Measurements from ENCODE around the gene ATAD3A.
A peak's percentile ranks its signal among the peaks of the same experiment; 100 is the strongest.
"Not testable (repeated sequence)": the region's sequence is repeated elsewhere in the genome, so short reads cannot be mapped to it uniquely, and the experiment has no call there.

ATAD3A gene

GRCh38 chr1:1489231-1489630 lies 22.7 kb upstream of the ATAD3A start:
- no peak for DNase-seq (ENCODE audit: extremely low read depth, low read depth)
- TF ChIP-seq CTCF (IDR thresholded peaks at IDR 0.05; ENCODE audit: low read depth, low read length): no peak

- TF ChIP-seq CTCF (IDR thresholded peaks at IDR 0.05; ENCODE audit: low read depth, low read length): no peak
- DNase-seq (ENCODE audit: extremely low read depth, low read depth): no peak
Measured at GRCh38 chr1:1489861-1490260, 22.1 kb upstream of the ATAD3A start.

- DNase-seq (ENCODE audit: extremely low read depth, low read depth): no peak
- TF ChIP-seq CTCF (IDR thresholded peaks at IDR 0.05; ENCODE audit: low read depth, low read length): no peak
Measured at GRCh38 chr1:1490633-1491230, 21.2 kb upstream of the ATAD3A start.

- TF ChIP-seq CTCF (IDR thresholded peaks at IDR 0.05; ENCODE audit: low read depth, low read length): no peak
- DNase-seq (ENCODE audit: extremely low read depth, low read depth): no peak
Measured at GRCh38 chr1:1491601-1492000, 20.4 kb upstream of the ATAD3A start.

GRCh38 chr1:1494311-1494710 lies 17.7 kb upstream of the ATAD3A start:
- not testable (repeated sequence) for DNase-seq (ENCODE audit: extremely low read depth, low read depth)

GRCh38 chr1:1495461-1495975 lies 16.4 kb upstream of the ATAD3A start:
- DNase-seq (ENCODE audit: extremely low read depth, low read depth): not testable (repeated sequence)

- DNase-seq (ENCODE audit: extremely low read depth, low read depth): not testable (repeated sequence)
- peak; percentile 46 for TF ChIP-seq CTCF (IDR thresholded peaks at IDR 0.05; ENCODE audit: low read depth, low read length)
Measured at GRCh38 chr1:1504777-1505365, 7.1 kb upstream of the ATAD3A start.

GRCh38 chr1:1505366-1505798 lies 6.6 kb upstream of the ATAD3A start:
- peak; percentile 6 for TF ChIP-seq CTCF (IDR thresholded peaks at IDR 0.05; ENCODE audit: low read depth, low read length)
- not testable (repeated sequence) for DNase-seq (ENCODE audit: extremely low read depth, low read depth)

GRCh38 chr1:1505801-1506200 lies 6.2 kb upstream of the ATAD3A start:
- not testable (repeated sequence) for DNase-seq (ENCODE audit: extremely low read depth, low read depth)

Measured in AG09319 (cell line).